ENCODE measurements around the gene PARP12. TPM values are rescaled to one million over a fixed set of nuclear protein-coding genes. Genes with fewer than 3 reads are reported as not detected.
A peak's percentile ranks its signal among the peaks of the same experiment; 100 is the strongest.

The PARP12 gene
- total and polyA plus RNA-seq, 11 donors, result 6.8 to 65.9 (median 12.6) TPM

DNA sequence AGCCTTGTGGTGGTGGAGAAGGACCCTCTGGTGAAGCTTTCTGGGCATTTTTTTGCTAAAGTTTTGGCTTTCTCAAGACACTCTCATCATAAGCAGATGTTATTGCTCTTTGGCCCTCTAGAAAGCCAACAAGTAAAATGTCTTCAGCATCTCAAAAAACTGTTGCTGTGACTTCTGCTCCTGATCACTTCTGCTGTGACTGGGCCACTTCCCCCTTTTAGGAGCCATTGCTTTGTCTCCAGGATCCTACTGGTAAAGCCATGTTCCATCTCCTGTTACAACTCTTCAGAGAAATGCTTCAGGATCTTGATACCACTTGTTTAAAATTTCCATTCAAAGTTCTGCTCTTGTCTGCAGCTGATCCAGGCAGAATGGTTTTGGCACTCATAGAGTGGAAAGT, 10.9 kb downstream of the PARP12 start:
- Histone ChIP-seq H3K9me3 (no peaks in the 10 kb centered on the region), H3K27me3 (no peaks in the 10 kb centered on the region), H3K4me1 (peaks cover 0 to 54% (median 10%) of the 10 kb centered on the region in 12 donors), H3K4me3 (no peak overlapping the region), H3K36me3 (peaks cover 0 to 70% (median 28%) of the 10 kb centered on the region in 9 donors), H3K27ac (no peak overlapping the region)
- TF ChIP-seq, protein P1, sequence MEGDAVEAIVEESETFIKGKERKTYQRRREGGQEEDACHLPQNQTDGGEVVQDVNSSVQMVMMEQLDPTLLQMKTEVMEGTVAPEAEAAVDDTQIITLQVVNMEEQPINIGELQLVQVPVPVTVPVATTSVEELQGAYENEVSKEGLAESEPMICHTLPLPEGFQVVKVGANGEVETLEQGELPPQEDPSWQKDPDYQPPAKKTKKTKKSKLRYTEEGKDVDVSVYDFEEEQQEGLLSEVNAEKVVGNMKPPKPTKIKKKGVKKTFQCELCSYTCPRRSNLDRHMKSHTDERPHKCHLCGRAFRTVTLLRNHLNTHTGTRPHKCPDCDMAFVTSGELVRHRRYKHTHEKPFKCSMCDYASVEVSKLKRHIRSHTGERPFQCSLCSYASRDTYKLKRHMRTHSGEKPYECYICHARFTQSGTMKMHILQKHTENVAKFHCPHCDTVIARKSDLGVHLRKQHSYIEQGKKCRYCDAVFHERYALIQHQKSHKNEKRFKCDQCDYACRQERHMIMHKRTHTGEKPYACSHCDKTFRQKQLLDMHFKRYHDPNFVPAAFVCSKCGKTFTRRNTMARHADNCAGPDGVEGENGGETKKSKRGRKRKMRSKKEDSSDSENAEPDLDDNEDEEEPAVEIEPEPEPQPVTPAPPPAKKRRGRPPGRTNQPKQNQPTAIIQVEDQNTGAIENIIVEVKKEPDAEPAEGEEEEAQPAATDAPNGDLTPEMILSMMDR (IDR thresholded peaks at IDR 0.05), result no peak
- no peak for TF ChIP-seq POLR2A (IDR thresholded peaks at IDR 0.05)
- ATAC-seq (no peak), DNase-seq (no peak)
- intact Hi-C loops (cut with DNase I), result no loop called here

DNA sequence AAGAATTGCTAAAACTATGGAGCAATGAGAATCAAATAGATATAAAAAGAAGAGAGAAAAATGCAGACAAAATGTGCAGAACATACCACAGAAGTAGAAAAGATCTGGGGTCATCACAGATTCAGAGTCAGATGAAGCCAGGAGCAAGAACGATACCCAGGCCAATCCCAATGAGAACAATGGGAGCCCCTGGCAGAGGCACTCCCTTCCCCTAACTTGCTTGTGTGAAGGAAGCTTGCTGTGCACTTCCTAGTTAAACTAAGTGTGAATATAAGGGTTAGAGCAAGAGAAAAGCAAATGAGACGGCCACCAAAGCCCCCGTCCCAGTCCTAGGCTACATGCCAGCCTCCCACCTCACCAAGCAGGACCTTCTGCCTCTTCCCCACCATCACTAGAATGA, 12.7 kb downstream of the PARP12 start:
- H3K9me3 ChIP-seq, result no peaks in the 10 kb centered on the region
- DNase-seq (no peak), ATAC-seq (peak in 3 of 4 donors; percentile 32 to 48 (median 33))
- peak overlapping the region in 10 of 12 donors; percentile 3 to 64 (median 38) for H3K27ac ChIP-seq
- H3K4me3 ChIP-seq, result no peak overlapping the region
- TF ChIP-seq POLR2A (IDR thresholded peaks at IDR 0.05), result no peak
- TF ChIP-seq, protein P1 (IDR thresholded peaks at IDR 0.05), result no peak
- 66 to 76% (median 71%) methylated on average over 3 of the region's 3 CpGs for WGBS, 4 donors
- peaks cover 0 to 70% (median 41%) of the 10 kb centered on the region in 9 donors for H3K36me3 ChIP-seq
- H3K4me1 ChIP-seq, result peaks cover 0 to 46% (median 10%) of the 10 kb centered on the region in 12 donors
- intact Hi-C loops (cut with DNase I), result no loop called here
- no peaks in the 10 kb centered on the region for H3K27me3 ChIP-seq

DNA sequence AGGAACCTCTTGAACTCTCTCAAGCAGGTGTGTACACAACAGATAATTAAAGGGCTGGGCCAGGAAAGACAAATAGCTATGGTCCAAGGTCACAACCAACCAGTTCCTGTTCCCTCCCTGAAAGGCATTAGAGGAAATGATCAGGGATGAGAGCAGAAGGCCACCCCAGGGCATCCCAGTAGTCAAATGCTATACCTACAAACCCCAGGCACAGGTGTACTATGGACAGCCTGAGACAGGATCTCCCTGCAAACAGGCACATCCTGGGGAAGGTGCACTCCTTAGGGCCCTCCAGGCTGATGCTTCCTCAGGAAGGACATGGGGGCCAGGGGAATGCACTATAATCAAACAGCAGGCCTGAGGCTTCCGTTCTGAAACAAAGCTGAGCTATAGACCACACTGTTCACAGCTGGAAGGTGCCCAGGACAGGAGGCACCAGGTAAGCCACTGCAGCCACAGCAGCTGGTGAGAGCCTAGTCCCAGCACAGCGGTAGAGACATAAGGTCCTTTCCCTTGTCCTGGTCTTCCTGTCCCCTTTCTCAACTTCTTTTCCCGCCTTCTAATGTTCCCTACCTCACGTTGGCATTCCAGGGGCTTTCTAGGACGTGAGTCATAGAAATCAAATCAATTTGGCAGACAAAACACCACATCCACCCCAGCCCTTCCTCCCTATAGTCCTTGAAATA, 13.3 kb downstream of the PARP12 start:
- intact Hi-C loops (cut with DNase I), result no loop called here
- 45 to 70% (median 59%) methylated on average over 5 of the region's 5 CpGs for WGBS, 4 donors
- Histone ChIP-seq H3K27me3 (no peaks in the 10 kb centered on the region), H3K36me3 (peaks cover 0 to 71% (median 41%) of the 10 kb centered on the region in 9 donors), H3K4me3 (no peak overlapping the region), H3K27ac (peak overlapping the region in 11 of 12 donors; percentile 3 to 60 (median 46)), H3K4me1 (peaks cover 0 to 45% (median 10%) of the 10 kb centered on the region in 12 donors), H3K9me3 (no peaks in the 10 kb centered on the region)
- no peak for DNase-seq
- TF ChIP-seq POLR2A (IDR thresholded peaks at IDR 0.05), result no peak
- TF ChIP-seq, protein P1 (IDR thresholded peaks at IDR 0.05), result no peak
- ATAC-seq, result peak; percentile 23 to 62 (median 44)

DNA sequence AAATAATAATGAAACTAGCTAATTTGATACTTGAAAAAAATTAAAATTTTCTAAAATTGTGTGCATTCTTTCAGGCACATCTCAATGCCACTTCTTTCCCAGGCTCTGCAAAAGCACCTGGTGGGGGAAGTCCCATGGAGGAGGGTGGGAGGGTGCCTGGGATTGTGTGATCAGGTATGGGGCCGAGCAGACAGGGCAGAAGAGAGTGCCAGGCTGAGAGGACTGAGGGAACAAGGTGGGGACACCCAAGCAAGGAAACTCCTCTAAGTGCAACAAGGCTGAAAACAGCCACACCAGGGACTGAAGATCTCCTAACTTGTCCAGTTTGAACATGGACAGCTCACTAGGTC, 13.8 kb downstream of the PARP12 start:
- intact Hi-C loops (cut with DNase I), result no loop called here
- H3K4me1 ChIP-seq, result peaks cover 0 to 41% (median 10%) of the 10 kb centered on the region in 12 donors
- TF ChIP-seq, protein P1 (IDR thresholded peaks at IDR 0.05), result no peak
- H3K36me3 ChIP-seq, result peaks cover 0 to 71% (median 39%) of the 10 kb centered on the region in 9 donors
- no peaks in the 10 kb centered on the region for H3K9me3 ChIP-seq
- no peak for DNase-seq
- 44 to 62% (median 53%) methylated on average over 1 of the region's 1 CpG for WGBS, 4 donors
- H3K27me3 ChIP-seq, result no peaks in the 10 kb centered on the region
- peak in 1 of 4 donors; percentile 6 for ATAC-seq
- peak overlapping the region in 11 of 12 donors; percentile 3 to 60 (median 46) for H3K27ac ChIP-seq
- H3K4me3 ChIP-seq, result no peak overlapping the region
